ENCODE results near the gene SNX27.

SNX27 gene

GRCh38 chr1:151579436-151580225 is 32.2 kb upstream of the SNX27 start:
- Histone ChIP-seq H3K79me2 (ENCODE audit: control insufficient read depth, low read length) (no peaks in the 10 kb centered on the region), H3K4me3 (ENCODE audit: low read length) (no peak overlapping the region), H3K36me3 (ENCODE audit: control insufficient read depth, low read length) (no peaks in the 10 kb centered on the region), H3K9me2 (replicated peaks; ENCODE audit: control insufficient read depth, low read length) (no peaks in the 10 kb centered on the region), H4K20me1 (ENCODE audit: control insufficient read depth, insufficient read depth, low read depth, low read length) (no peaks in the 10 kb centered on the region), H3K4me2 (ENCODE audit: low read length) (no peak overlapping the region), H3K27ac (ENCODE audit: low read depth, low read length) (no peak overlapping the region), H3K4me1 (ENCODE audit: control insufficient read depth, low read length) (no peaks in the 10 kb centered on the region), H3F3A (ENCODE audit: control insufficient read depth, insufficient read depth) (no peaks in the 10 kb centered on the region), H3K9me3 (ENCODE audit: control insufficient read depth, insufficient read depth, low read length) (no peaks in the 10 kb centered on the region), H3K27me3 (ENCODE audit: control insufficient read depth, low read length) (no peaks in the 10 kb centered on the region)
- TF ChIP-seq CTCF (IDR thresholded peaks at IDR 0.05; ENCODE audit: low read depth, low read length, poor library complexity, severe bottlenecking) (no peak), EZH2phosphoT487 (IDR thresholded peaks at IDR 0.05; ENCODE audit: borderline replicate concordance, low read length) (no peak)

DNA sequence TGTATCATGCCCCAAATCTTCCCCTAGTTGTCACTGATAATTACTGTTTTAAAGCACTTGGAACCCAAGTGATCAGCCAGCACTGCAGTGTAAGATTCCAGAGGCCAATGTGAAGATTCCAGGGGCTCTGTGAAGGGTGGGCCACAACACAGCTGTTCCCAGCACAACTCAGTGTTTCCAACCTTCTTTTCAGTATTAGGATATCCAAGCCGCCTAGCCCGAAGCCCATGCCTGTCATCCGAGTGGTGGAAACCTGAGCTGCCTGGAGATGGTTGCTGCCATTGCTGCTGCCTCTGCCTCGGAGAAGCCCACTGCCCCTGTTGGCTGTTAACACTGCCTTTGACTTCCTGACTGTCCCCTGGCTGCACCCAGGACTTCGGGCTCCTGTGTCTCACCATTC is 30.4 kb upstream of the SNX27 start:
- no peaks in the 10 kb centered on the region for H3K9me2 ChIP-seq (replicated peaks; ENCODE audit: control insufficient read depth, low read length)
- no peaks in the 10 kb centered on the region for H3F3A ChIP-seq (ENCODE audit: control insufficient read depth, insufficient read depth)
- no peaks in the 10 kb centered on the region for H3K36me3 ChIP-seq (ENCODE audit: control insufficient read depth, low read length)
- no peaks in the 10 kb centered on the region for H3K9me3 ChIP-seq (ENCODE audit: control insufficient read depth, insufficient read depth, low read length)
- no peaks in the 10 kb centered on the region for H3K79me2 ChIP-seq (ENCODE audit: control insufficient read depth, low read length)
- H3K27ac ChIP-seq (ENCODE audit: low read depth, low read length) = no peak overlapping the region
- no peaks in the 10 kb centered on the region for H3K27me3 ChIP-seq (ENCODE audit: control insufficient read depth, low read length)
- TF ChIP-seq EZH2phosphoT487 (IDR thresholded peaks at IDR 0.05; ENCODE audit: borderline replicate concordance, low read length) (no peak), CTCF (IDR thresholded peaks at IDR 0.05; ENCODE audit: low read depth, low read length, poor library complexity, severe bottlenecking) (no peak)
- H4K20me1 ChIP-seq (ENCODE audit: control insufficient read depth, insufficient read depth, low read depth, low read length) = no peaks in the 10 kb centered on the region
- no peak overlapping the region for H3K4me3 ChIP-seq (ENCODE audit: low read length)
- no peak overlapping the region for H3K4me2 ChIP-seq (ENCODE audit: low read length)
- H3K4me1 ChIP-seq (ENCODE audit: control insufficient read depth, low read length) = no peaks in the 10 kb centered on the region

GRCh38 chr1:151581921-151582320 is 29.9 kb upstream of the SNX27 start:
- H3K4me2 ChIP-seq (ENCODE audit: low read length) = no peak overlapping the region
- H3K27me3 ChIP-seq (ENCODE audit: control insufficient read depth, low read length) = no peaks in the 10 kb centered on the region
- H3K36me3 ChIP-seq (ENCODE audit: control insufficient read depth, low read length) = no peaks in the 10 kb centered on the region
- no peaks in the 10 kb centered on the region for H3F3A ChIP-seq (ENCODE audit: control insufficient read depth, insufficient read depth)
- no peaks in the 10 kb centered on the region for H3K9me3 ChIP-seq (ENCODE audit: control insufficient read depth, insufficient read depth, low read length)
- H3K79me2 ChIP-seq (ENCODE audit: control insufficient read depth, low read length) = no peaks in the 10 kb centered on the region
- H3K4me1 ChIP-seq (ENCODE audit: control insufficient read depth, low read length) = no peaks in the 10 kb centered on the region
- no peak for TF ChIP-seq CTCF (IDR thresholded peaks at IDR 0.05; ENCODE audit: low read depth, low read length, poor library complexity, severe bottlenecking)
- TF ChIP-seq EZH2phosphoT487 (IDR thresholded peaks at IDR 0.05; ENCODE audit: borderline replicate concordance, low read length) = no peak
- H3K9me2 ChIP-seq (replicated peaks; ENCODE audit: control insufficient read depth, low read length) = no peaks in the 10 kb centered on the region
- H4K20me1 ChIP-seq (ENCODE audit: control insufficient read depth, insufficient read depth, low read depth, low read length) = no peaks in the 10 kb centered on the region
- H3K4me3 ChIP-seq (ENCODE audit: low read length) = no peak overlapping the region
- H3K27ac ChIP-seq (ENCODE audit: low read depth, low read length) = no peak overlapping the region

Data from DOHH2 (cell line).